ENCODE results near the gene ALKBH2. TPM values are rescaled to one million over a fixed set of nuclear protein-coding genes. Genes with fewer than 3 reads are reported as not detected.

The ALKBH2 gene
- total RNA-seq, 2 experiments from 2014 or later, result 12.8 to 14.0 TPM

- Histone ChIP-seq H3K36me3 (ENCODE audit: insufficient read depth, low read length) (peaks cover 3% of the 10 kb centered on the region), H3K4me1 (ENCODE audit: insufficient read depth, low read length) (no peaks in the 10 kb centered on the region), H3K27me3 (ENCODE audit: control insufficient read depth in 1 of 2, insufficient read depth in 2 of 2, low read length in 2 of 2) (no peaks in the 10 kb centered on the region), H3K9me3 (ENCODE audit: control insufficient read depth in 1 of 2, insufficient read depth in 1 of 2, low read length in 2 of 2) (no peaks in the 10 kb centered on the region), H3K27ac (ENCODE audit: low read depth in 1 of 2, low read length in 2 of 2) (no peak overlapping the region), H3K4me3 (ENCODE audit: low read length) (no peak overlapping the region)
- ChIA-PET POLR2A (no interaction called here), CTCF (no interaction called here)
- ATAC-seq (ENCODE audit: poor library complexity), result no peak
- intact Hi-C loops (cut with DNase I, micrococcal nuclease), result no loop called here
- DNase-seq, result no peak
- Mint-ChIP-seq H3K4me1 (ENCODE audit: low read depth) (no peaks in the 10 kb centered on the region), H3K27me3 (no peaks in the 10 kb centered on the region), H3K36me3 (ENCODE audit: low read depth) (no peaks in the 10 kb centered on the region), H3K4me3 (no peak overlapping the region), H3K9me3 (no peaks in the 10 kb centered on the region), H3K27ac (no peak overlapping the region)
- TF ChIP-seq, protein P1, sequence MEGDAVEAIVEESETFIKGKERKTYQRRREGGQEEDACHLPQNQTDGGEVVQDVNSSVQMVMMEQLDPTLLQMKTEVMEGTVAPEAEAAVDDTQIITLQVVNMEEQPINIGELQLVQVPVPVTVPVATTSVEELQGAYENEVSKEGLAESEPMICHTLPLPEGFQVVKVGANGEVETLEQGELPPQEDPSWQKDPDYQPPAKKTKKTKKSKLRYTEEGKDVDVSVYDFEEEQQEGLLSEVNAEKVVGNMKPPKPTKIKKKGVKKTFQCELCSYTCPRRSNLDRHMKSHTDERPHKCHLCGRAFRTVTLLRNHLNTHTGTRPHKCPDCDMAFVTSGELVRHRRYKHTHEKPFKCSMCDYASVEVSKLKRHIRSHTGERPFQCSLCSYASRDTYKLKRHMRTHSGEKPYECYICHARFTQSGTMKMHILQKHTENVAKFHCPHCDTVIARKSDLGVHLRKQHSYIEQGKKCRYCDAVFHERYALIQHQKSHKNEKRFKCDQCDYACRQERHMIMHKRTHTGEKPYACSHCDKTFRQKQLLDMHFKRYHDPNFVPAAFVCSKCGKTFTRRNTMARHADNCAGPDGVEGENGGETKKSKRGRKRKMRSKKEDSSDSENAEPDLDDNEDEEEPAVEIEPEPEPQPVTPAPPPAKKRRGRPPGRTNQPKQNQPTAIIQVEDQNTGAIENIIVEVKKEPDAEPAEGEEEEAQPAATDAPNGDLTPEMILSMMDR (IDR thresholded peaks at IDR 0.05), result no peak
These were observed 28.1 kb upstream of the ALKBH2 start for GRCh38 chr12:109121346-109121880.

GRCh38 chr12:109120557-109120956, 27.3 kb upstream of the ALKBH2 start:
- H3K36me3 ChIP-seq (ENCODE audit: insufficient read depth, low read length), result peaks cover 3% of the 10 kb centered on the region
- intact Hi-C loops (cut with DNase I, micrococcal nuclease), result no loop called here
- ChIA-PET POLR2A (no interaction called here), CTCF (no interaction called here)
- H3K4me1 ChIP-seq (ENCODE audit: insufficient read depth, low read length), result peaks cover 5% of the 10 kb centered on the region
- no peaks in the 10 kb centered on the region for H3K9me3 Mint-ChIP-seq
- no peak for ATAC-seq (ENCODE audit: poor library complexity)
- no peaks in the 10 kb centered on the region for H3K9me3 ChIP-seq (ENCODE audit: control insufficient read depth in 1 of 2, insufficient read depth in 1 of 2, low read length in 2 of 2)
- no peak overlapping the region for H3K4me3 ChIP-seq (ENCODE audit: low read length)
- no peak overlapping the region for H3K27ac ChIP-seq (ENCODE audit: low read depth in 1 of 2, low read length in 2 of 2)
- H3K36me3 Mint-ChIP-seq (ENCODE audit: low read depth), result no peaks in the 10 kb centered on the region
- H3K4me3 Mint-ChIP-seq, result no peak overlapping the region
- H3K27me3 ChIP-seq (ENCODE audit: control insufficient read depth in 1 of 2, insufficient read depth in 2 of 2, low read length in 2 of 2), result no peaks in the 10 kb centered on the region
- peaks cover 4% of the 10 kb centered on the region for H3K4me1 Mint-ChIP-seq (ENCODE audit: low read depth)
- no peak overlapping the region for H3K27ac Mint-ChIP-seq
- TF ChIP-seq, protein P1 (IDR thresholded peaks at IDR 0.05), result no peak
- H3K27me3 Mint-ChIP-seq, result no peaks in the 10 kb centered on the region
- no peak for DNase-seq

DNA sequence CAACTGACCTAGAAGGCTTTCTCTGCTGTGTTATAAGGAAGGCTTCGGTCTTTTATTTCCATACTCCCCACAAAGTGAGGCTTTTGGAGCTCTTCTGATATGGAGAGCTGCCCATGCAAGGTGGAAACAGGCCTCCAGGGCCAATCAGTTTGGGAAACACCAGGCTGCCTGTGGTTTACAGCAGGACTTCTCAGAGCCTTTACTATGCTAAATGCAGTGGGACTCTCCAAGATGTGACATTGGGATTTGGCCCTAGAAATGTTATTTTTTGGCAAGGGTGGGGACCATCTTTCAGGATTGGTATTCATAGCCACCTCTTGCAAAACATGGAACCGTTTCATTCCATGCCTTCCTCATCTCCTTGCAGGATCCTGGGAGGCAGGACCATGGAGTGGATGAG, 26.8 kb upstream of the ALKBH2 start:
- H3K36me3 Mint-ChIP-seq (ENCODE audit: low read depth), result no peaks in the 10 kb centered on the region

More for the DNA sequence above, 26.8 kb upstream of the ALKBH2 start:
- CTCF ChIA-PET, result interaction anchor here (1.0 kb wide), 1 partner anchor 27 kb away, joined by 3 read pairs; the partner anchor contains the start of gene ALKBH2
- no peak overlapping the region for H3K27ac ChIP-seq (ENCODE audit: low read depth in 1 of 2, low read length in 2 of 2)
- POLR2A ChIA-PET, result no interaction called here
- DNase-seq (no peak), ATAC-seq (ENCODE audit: poor library complexity) (no peak)
- no peaks in the 10 kb centered on the region for H3K27me3 ChIP-seq (ENCODE audit: control insufficient read depth in 1 of 2, insufficient read depth in 2 of 2, low read length in 2 of 2)
- H3K9me3 ChIP-seq (ENCODE audit: control insufficient read depth in 1 of 2, insufficient read depth in 1 of 2, low read length in 2 of 2), result no peaks in the 10 kb centered on the region
- H3K4me1 ChIP-seq (ENCODE audit: insufficient read depth, low read length), result peaks cover 8% of the 10 kb centered on the region
- Mint-ChIP-seq H3K27me3 (no peaks in the 10 kb centered on the region), H3K4me3 (no peak overlapping the region), H3K27ac (no peak overlapping the region), H3K4me1 (ENCODE audit: low read depth) (peaks cover 9% of the 10 kb centered on the region), H3K9me3 (no peaks in the 10 kb centered on the region)
- TF ChIP-seq, protein P1 (IDR thresholded peaks at IDR 0.05), result no peak
- no peak overlapping the region for H3K4me3 ChIP-seq (ENCODE audit: low read length)
- intact Hi-C loops (cut with DNase I, micrococcal nuclease), result no loop called here
- H3K36me3 ChIP-seq (ENCODE audit: insufficient read depth, low read length), result peaks cover 3% of the 10 kb centered on the region

Measured in CD4-positive, alpha-beta T cell (primary cell).